ENCODE data around the gene RNU6-1.

Gene RNU6-1

GRCh38 chr15:67801142-67801541, 38.7 kb downstream of the RNU6-1 start:
- no peak for DNase-seq (ENCODE audit: low read depth in 2 of 2)

GRCh38 chr15:67799801-67800205, 40.0 kb downstream of the RNU6-1 start:
- DNase-seq (ENCODE audit: low read depth in 2 of 2): no peak

DNA sequence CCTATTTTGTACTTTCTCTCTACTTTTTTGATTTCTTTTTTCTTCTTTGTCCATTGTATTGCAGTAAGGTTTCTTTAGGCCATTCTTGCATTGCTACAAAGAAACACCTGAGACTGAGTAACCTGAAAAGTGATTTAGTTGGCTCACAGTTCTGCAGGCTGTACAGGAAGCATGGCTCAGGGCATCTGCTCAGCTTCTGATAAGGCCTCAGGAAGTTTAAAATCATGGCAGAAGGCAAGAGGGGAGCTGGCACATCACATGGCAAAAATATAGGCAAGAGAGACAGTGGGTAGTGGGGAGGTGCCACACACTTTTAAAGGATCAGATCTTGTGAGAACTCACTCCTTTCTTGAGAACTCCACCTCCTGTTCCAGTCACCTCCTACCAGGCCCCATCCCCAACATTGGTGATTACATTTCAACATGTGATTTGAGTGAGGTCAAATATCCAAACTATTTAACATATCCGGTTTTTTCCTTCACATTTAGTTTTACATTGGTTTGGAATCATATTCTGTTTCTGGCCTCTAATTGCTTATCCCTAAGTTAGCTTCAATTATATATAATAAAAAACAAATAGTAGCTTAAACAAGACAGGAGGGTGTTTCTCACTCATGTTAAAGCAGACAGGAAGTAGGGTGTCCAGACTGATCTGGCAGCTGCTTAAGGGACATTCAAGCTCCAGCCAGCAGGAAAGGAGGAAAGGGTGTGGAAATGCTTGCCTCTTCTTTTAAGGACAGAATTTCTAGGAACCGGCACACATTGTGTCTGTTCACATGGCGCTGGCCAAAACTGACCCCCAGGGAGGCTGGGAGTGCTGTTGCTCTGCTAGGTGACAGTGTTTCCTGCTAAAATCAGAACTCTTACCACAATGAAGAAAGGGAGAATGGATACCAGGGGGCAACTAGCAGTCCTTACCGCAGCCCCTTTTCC, 43.4 kb downstream of the RNU6-1 start:
- DNase-seq (ENCODE audit: low read depth in 2 of 2): no peak

GRCh38 chr15:67794832-67795574, 44.8 kb downstream of the RNU6-1 start:
- no peak for DNase-seq (ENCODE audit: low read depth in 2 of 2)

DNA sequence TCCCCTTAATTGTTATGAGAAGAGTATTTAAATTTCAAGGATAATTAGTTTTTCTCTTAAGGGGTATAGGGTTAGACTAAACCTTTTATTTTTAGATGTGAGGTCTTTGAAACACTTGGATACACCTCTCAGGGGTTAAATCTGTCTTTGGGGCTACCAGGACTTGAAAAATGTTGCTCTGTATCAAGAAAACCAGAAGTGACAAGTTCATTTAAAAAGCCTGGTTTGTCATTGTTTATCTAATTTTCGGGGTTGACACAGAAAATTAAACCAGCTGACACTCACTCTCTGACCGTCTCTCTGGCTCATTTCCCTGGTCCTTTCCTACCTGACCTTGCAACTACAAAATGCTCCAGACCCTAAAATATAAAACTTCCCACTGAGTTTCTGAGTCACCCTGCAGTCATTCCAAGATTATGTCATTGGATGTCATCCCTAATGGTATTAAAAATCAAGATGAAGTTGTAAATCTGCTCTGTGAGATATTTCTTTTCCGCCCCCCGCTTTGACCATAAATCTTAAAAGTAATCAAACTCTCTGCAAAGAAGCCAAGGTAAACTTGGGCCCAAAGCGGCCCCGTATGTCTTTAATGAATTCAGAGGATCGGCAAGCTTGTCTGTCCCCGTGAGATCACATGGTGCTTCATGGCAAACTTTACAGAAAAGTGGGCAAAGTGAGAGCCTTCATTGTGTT, 47.4 kb downstream of the RNU6-1 start:
- no peak for DNase-seq (ENCODE audit: low read depth in 2 of 2)

- DNase-seq (ENCODE audit: low read depth in 2 of 2): no peak
Measured at GRCh38 chr15:67790610-67791319, 49.1 kb downstream of the RNU6-1 start.

Measured in stimulated activated CD8-positive, alpha-beta memory T cell treated with anti-CD3 and anti-CD28 coated beads, Interleukin-7, amount 100 ng/mL, for 1 hour (primary cell).